ENCODE measurements around the gene CGNL1.

DNA sequence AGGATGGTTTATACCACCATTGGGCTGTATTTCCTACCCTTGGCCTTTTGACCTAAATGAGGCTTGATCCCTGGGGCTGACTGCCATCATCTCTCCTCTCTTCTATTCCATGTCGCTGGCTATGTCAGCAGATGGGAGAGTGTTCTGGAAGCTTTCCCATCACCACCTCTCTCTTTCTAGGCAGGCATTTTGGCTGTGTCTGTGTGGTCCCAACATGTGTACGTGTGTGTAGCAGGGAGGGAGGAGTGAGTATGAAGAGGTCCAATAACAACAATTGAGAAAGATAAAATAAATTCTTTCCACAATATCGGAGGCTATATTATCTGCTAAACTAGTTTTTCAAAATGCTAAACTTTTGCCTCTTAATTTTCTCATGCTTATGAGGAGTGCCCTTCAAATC lies 34.1 kb downstream of the CGNL1 start:
- TF ChIP-seq, protein P1, sequence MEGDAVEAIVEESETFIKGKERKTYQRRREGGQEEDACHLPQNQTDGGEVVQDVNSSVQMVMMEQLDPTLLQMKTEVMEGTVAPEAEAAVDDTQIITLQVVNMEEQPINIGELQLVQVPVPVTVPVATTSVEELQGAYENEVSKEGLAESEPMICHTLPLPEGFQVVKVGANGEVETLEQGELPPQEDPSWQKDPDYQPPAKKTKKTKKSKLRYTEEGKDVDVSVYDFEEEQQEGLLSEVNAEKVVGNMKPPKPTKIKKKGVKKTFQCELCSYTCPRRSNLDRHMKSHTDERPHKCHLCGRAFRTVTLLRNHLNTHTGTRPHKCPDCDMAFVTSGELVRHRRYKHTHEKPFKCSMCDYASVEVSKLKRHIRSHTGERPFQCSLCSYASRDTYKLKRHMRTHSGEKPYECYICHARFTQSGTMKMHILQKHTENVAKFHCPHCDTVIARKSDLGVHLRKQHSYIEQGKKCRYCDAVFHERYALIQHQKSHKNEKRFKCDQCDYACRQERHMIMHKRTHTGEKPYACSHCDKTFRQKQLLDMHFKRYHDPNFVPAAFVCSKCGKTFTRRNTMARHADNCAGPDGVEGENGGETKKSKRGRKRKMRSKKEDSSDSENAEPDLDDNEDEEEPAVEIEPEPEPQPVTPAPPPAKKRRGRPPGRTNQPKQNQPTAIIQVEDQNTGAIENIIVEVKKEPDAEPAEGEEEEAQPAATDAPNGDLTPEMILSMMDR (IDR thresholded peaks at IDR 0.05; ENCODE audit: low read length), result no peak
- TF ChIP-seq EZH2phosphoT487 (IDR thresholded peaks at IDR 0.05; ENCODE audit: low read length) (no peak), EZH2 (optimal IDR thresholded peaks at IDR 0.05; ENCODE audit: low read depth, low read length) (no peak)
